HepG2 (cell line): Measurements from ENCODE around the gene GALNT15. TPM values are rescaled to one million over a fixed set of nuclear protein-coding genes. Genes with fewer than 3 reads are reported as not detected.
A peak's percentile ranks its signal among the peaks of the same experiment; 100 is the strongest.

ENCODE experiments used
- ARNT2 ChIP-seq: sonication (generic); formaldehyde crosslinking; IDR thresholded peaks from 2 replicates; pipeline ENCODE4 v1.8.0; 2022; ENCODE audit warnings: mild to moderate bottlenecking, low read depth, missing genetic modification reagents, moderate library complexity
- BHLHE40 ChIP-seq: IDR thresholded peaks from 2 replicates; pipeline ENCODE4 v1.6.1; 2011; ENCODE audit warnings: low read length, improper control_type of control experiment
- BRF2 ChIP-seq: sonication (generic); formaldehyde crosslinking; IDR thresholded peaks from 2 replicates; pipeline ENCODE4 v1.8.1; 2022; ENCODE audit warnings: mild to moderate bottlenecking, missing genetic modification reagents
- CENPX ChIP-seq: sonication (generic); formaldehyde crosslinking; IDR thresholded peaks from 2 replicates; pipeline ENCODE4 v1.9.0; 2021; ENCODE audit warnings: mild to moderate bottlenecking, missing genetic modification reagents, moderate library complexity
- FOSL2 ChIP-seq: sonication (generic); formaldehyde crosslinking; IDR thresholded peaks from 2 replicates; pipeline ENCODE4 v1.4.0; 2020; ENCODE audit warnings: missing genetic modification reagents
- GATAD2A ChIP-seq: IDR thresholded peaks from 2 replicates; pipeline ENCODE4 v1.6.1; 2016
- HINFP ChIP-seq: sonication (generic); formaldehyde crosslinking; IDR thresholded peaks from 2 replicates; pipeline ENCODE4 v1.4.0; 2020; ENCODE audit warnings: low read depth, mild to moderate bottlenecking, missing genetic modification reagents
- HNF1B ChIP-seq: sonication (generic); formaldehyde crosslinking; IDR thresholded peaks from 2 replicates; pipeline ENCODE4 v1.5.1; 2020; ENCODE audit warnings: mild to moderate bottlenecking, moderate library complexity, missing genetic modification reagents
- KLF6 ChIP-seq: IDR thresholded peaks from 2 replicates; pipeline ENCODE4 v1.8.0; 2016; ENCODE audit warnings: missing biosample characterization, missing genetic modification reagents
- MTF2 ChIP-seq: sonication (generic); formaldehyde crosslinking; IDR thresholded peaks from 2 replicates; pipeline ENCODE4 v1.5.0; 2020; ENCODE audit warnings: missing genetic modification reagents, borderline replicate concordance
- MZF1 ChIP-seq: sonication (generic); formaldehyde crosslinking; IDR thresholded peaks from 2 replicates; pipeline ENCODE4 v1.8.1; 2023; ENCODE audit warnings: mild to moderate bottlenecking, missing genetic modification reagents, borderline replicate concordance
- PLRG1 ChIP-seq: fragments of 450-650 bp; conservative IDR thresholded peaks from 2 replicates; pipeline ENCODE4 v1.6.1; 2016
- REL ChIP-seq: sonication (generic); formaldehyde crosslinking; conservative IDR thresholded peaks from 2 replicates; pipeline ENCODE4 v1.8.0; 2022; ENCODE audit warnings: mild to moderate bottlenecking, missing genetic modification reagents, moderate library complexity
- RELA ChIP-seq: sonication (generic); formaldehyde crosslinking; IDR thresholded peaks from 2 replicates; pipeline ENCODE4 v1.4.0; 2020; ENCODE audit warnings: missing genetic modification reagents
- SMAD1 ChIP-seq: sonication (generic); formaldehyde crosslinking; IDR thresholded peaks from 2 replicates; pipeline ENCODE4 v1.4.0; 2020; ENCODE audit warnings: missing genetic modification reagents, low read depth, mild to moderate bottlenecking, borderline replicate concordance
- SMARCC2 ChIP-seq: fragments of 450-650 bp; IDR thresholded peaks from 2 replicates; pipeline ENCODE4 v1.6.1; 2017; ENCODE audit warnings: antibody characterized with exemption, mild to moderate bottlenecking
- ZBTB2 ChIP-seq: sonication (generic); formaldehyde crosslinking; IDR thresholded peaks from 2 replicates; pipeline ENCODE4 v1.8.0; 2022; ENCODE audit warnings: low read depth, missing genetic modification reagents
- ZKSCAN8 ChIP-seq: IDR thresholded peaks from 2 replicates; pipeline ENCODE4 v1.6.1; 2016; ENCODE audit warnings: borderline replicate concordance, missing genetic modification reagents, missing compliant biosample characterization
- ZNF160 ChIP-seq: sonication (generic); formaldehyde crosslinking; IDR thresholded peaks from 2 replicates; pipeline ENCODE4 v1.8.0; 2022; ENCODE audit warnings: mild to moderate bottlenecking, inconsistent platforms, missing genetic modification reagents
- ZNF207 ChIP-seq: fragments of 450-650 bp; IDR thresholded peaks from 2 replicates; pipeline ENCODE4 v1.6.1; 2016; ENCODE audit warnings: antibody characterized with exemption, borderline replicate concordance
- ZNF224 ChIP-seq: sonication (generic); formaldehyde crosslinking; IDR thresholded peaks from 2 replicates; pipeline ENCODE4 v1.5.0; 2020; ENCODE audit warnings: mild to moderate bottlenecking, missing genetic modification reagents
- ZNF33A ChIP-seq: sonication (generic); formaldehyde crosslinking; IDR thresholded peaks from 2 replicates; pipeline ENCODE4 v1.5.1; 2020; ENCODE audit warnings: missing genetic modification reagents, mild to moderate bottlenecking, moderate library complexity, borderline replicate concordance
- ZNF460 ChIP-seq: sonication (generic); formaldehyde crosslinking; IDR thresholded peaks from 2 replicates; pipeline ENCODE4 v1.5.1; 2020; ENCODE audit warnings: missing genetic modification reagents, mild to moderate bottlenecking, borderline replicate concordance
- ZNF530 ChIP-seq: sonication (generic); formaldehyde crosslinking; IDR thresholded peaks from 2 replicates; pipeline ENCODE4 v1.5.0; 2020; ENCODE audit warnings: low read depth, mild to moderate bottlenecking, missing genetic modification reagents
- ZNF558 ChIP-seq: sonication (generic); formaldehyde crosslinking; IDR thresholded peaks from 2 replicates; pipeline ENCODE4 v1.9.0; 2022; ENCODE audit warnings: mild to moderate bottlenecking, missing genetic modification reagents, borderline replicate concordance
- ZNF674 ChIP-seq: sonication (generic); formaldehyde crosslinking; IDR thresholded peaks from 2 replicates; pipeline ENCODE4 v1.5.0; 2020; ENCODE audit warnings: low read depth, mild to moderate bottlenecking, missing genetic modification reagents
- ZNF879 ChIP-seq: sonication (generic); formaldehyde crosslinking; IDR thresholded peaks from 2 replicates; pipeline ENCODE4 v1.8.1; 2023; ENCODE audit warnings: missing genetic modification reagents
- polyA plus RNA-seq, 8 experiments: library from polyadenylated mRNA; depleted of rRNA in 3 of 8; stranded (reverse) in 7 of 8; unstranded in 1 of 8; fragments of >200 nt; fragmentation: Illumina TruSeq in 4 of 8; extraction: Trizol in 4 of 8; gene quantifications; 2 replicates each; pipeline versions ENCODE4 v1.2.1 to v1.2.3, GENCODE V29; 2011 to 2016; ENCODE audit warnings: low read depth in 4 of 8, missing spikeins in 1 of 8, mixed read lengths in 1 of 8; ENCODE audit not compliant: insufficient read depth in 1 of 8
- total RNA-seq, 5 experiments: library from RNA; depleted of rRNA; stranded (reverse); fragments of >200 nt; fragmentation: Illumina TruSeq; extraction: Trizol; gene quantifications; 2 replicates each; pipeline ENCODE4 v1.2.3, GENCODE V29; 2016; ENCODE audit warnings: low read depth in 1 of 5

The GALNT15 gene
- total and polyA plus RNA-seq, 2 of the 13 experiments (the other 11 are each of a cell fraction or from before 2014, with no cell fraction given), result 0.02 to 0.04 TPM

GRCh38 chr3:16247282-16248061, 73.0 kb downstream of the GALNT15 start (continued):
- TF ChIP-seq FOSL2 (CRISPR knock-in tag), result 0 out of 2 replicates have a peak, but pooled peaks have one; percentile 19
- TF ChIP-seq REL, result no peak
- no peak for TF ChIP-seq ZNF558 (CRISPR knock-in tag)
- no peak for TF ChIP-seq MZF1 (CRISPR knock-in tag)
- TF ChIP-seq ZBTB2, result no peak
- TF ChIP-seq BHLHE40, result no peak
- TF ChIP-seq ARNT2 (CRISPR knock-in tag), result no peak
- TF ChIP-seq ZNF224 (CRISPR knock-in tag), result no peak
- TF ChIP-seq CENPX, result no peak
- TF ChIP-seq SMARCC2, result no peak
- TF ChIP-seq ZNF460, result no peak
- TF ChIP-seq KLF6, result no peak
- TF ChIP-seq RELA (CRISPR knock-in tag), result no peak
- TF ChIP-seq ZNF879 (CRISPR knock-in tag), result no peak
- no peak for TF ChIP-seq BRF2 (CRISPR knock-in tag)
- TF ChIP-seq ZNF207, result no peak
- no peak for TF ChIP-seq HINFP
- no peak for TF ChIP-seq ZKSCAN8 (CRISPR knock-in tag)
- TF ChIP-seq HNF1B (CRISPR knock-in tag), result no peak
- no peak for TF ChIP-seq PLRG1
- peak; percentile 55; the same call in 1 of the 2 replicates for TF ChIP-seq SMAD1 (CRISPR knock-in tag)
- no peak for TF ChIP-seq ZNF530 (CRISPR knock-in tag)
- no peak for TF ChIP-seq ZNF160 (CRISPR knock-in tag)
- TF ChIP-seq ZNF674, result no peak
- no peak for TF ChIP-seq MTF2 (CRISPR knock-in tag)
- TF ChIP-seq GATAD2A, result peak; percentile 34; the same call in 1 of the 2 replicates
- no peak for TF ChIP-seq ZNF33A (CRISPR knock-in tag)
